ENCODE measurements around the gene KRT33A.

The KRT33A gene

GRCh38 chr17:41315204-41315794, 35.3 kb downstream of the KRT33A start, which contains the start of gene KRTAP17-1:
KRTAP17-1 (minus strand) TSS chr17:41315710; CDS start chr17:41315650, 60 bp downstream.
- no peak within 1 kb of the TSS for H3K4me3 ChIP-seq (ENCODE audit: control insufficient read depth, low read depth, low read length)
- DNase-seq (ENCODE audit: low read depth) = no peak
- TF ChIP-seq, protein P1, sequence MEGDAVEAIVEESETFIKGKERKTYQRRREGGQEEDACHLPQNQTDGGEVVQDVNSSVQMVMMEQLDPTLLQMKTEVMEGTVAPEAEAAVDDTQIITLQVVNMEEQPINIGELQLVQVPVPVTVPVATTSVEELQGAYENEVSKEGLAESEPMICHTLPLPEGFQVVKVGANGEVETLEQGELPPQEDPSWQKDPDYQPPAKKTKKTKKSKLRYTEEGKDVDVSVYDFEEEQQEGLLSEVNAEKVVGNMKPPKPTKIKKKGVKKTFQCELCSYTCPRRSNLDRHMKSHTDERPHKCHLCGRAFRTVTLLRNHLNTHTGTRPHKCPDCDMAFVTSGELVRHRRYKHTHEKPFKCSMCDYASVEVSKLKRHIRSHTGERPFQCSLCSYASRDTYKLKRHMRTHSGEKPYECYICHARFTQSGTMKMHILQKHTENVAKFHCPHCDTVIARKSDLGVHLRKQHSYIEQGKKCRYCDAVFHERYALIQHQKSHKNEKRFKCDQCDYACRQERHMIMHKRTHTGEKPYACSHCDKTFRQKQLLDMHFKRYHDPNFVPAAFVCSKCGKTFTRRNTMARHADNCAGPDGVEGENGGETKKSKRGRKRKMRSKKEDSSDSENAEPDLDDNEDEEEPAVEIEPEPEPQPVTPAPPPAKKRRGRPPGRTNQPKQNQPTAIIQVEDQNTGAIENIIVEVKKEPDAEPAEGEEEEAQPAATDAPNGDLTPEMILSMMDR (IDR thresholded peaks at IDR 0.05; ENCODE audit: control insufficient read depth, insufficient read depth, low read depth, low read length, missing control alignments) = no peak

- H3K4me3 ChIP-seq (ENCODE audit: control insufficient read depth, low read depth, low read length) = no peak overlapping the region
- TF ChIP-seq, protein P1 (IDR thresholded peaks at IDR 0.05; ENCODE audit: control insufficient read depth, insufficient read depth, low read depth, low read length, missing control alignments) = no peak
Observed at GRCh38 chr17:41311111-41311510, 39.5 kb downstream of the KRT33A start.

DNA sequence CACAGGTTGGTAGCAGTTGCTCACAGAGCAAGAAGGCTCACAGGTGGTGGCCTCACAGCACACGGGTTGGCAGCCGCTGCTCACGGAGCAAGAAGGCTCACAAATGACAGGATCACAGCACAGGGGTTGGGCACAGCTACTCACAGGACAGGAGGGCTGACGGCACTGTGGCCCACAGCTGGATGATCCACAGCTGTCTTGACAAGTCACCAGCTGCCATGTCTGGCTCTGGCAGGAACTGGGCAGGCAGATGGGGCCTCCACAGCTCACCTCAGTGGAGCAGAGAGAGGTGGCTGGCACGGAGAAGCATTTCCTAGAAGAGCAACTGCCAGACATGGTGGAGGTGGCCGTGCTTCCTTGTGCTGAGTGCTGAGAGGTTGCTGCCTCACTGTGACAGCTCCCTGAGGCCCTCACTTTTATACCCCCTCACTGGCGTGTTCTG, 41.7 kb downstream of the KRT33A start, which contains the start of gene KRTAP16-1:
KRTAP16-1 (minus strand) TSS at position 392 of the 442 bp plus-strand sequence; CDS start at position 336, 56 bp downstream.
- no peak for DNase-seq (ENCODE audit: low read depth)
- H3K4me3 ChIP-seq (ENCODE audit: control insufficient read depth, low read depth, low read length) = no peak within 1 kb of the TSS; the same call in 1 of the 2 replicates
- TF ChIP-seq, protein P1 (IDR thresholded peaks at IDR 0.05; ENCODE audit: control insufficient read depth, insufficient read depth, low read depth, low read length, missing control alignments) = no peak

More at GRCh38 chr17:41311111-41311510, 39.5 kb downstream of the KRT33A start:
- DNase-seq (ENCODE audit: low read depth) = no peak

GRCh38 chr17:41308251-41308917, 42.2 kb downstream of the KRT33A start:
- TF ChIP-seq, protein P1 (IDR thresholded peaks at IDR 0.05; ENCODE audit: control insufficient read depth, insufficient read depth, low read depth, low read length, missing control alignments) = no peak
- H3K4me3 ChIP-seq (ENCODE audit: control insufficient read depth, low read depth, low read length) = no peak overlapping the region; the same call in 1 of the 2 replicates
- no peak for DNase-seq (ENCODE audit: low read depth)

DNA sequence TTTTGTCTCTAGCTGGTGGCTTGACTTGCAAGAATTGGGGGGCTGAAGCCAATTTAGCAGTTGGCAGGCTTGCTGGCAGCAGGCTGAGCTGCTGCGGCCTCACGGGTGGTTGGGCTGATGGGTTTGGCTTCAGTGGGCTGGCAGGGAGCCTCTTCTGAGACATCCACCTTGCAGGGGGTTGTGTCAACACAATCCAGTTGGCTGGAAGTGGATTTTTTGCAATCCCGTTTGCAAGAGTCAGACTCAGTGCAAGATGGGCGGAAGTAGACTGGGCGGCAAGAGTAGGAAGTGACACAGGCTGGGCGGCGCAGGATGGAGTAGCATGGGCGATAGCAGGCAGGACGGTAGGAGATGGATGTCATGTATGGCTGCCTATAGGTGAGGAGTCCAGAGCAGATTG, 43.0 kb downstream of the KRT33A start:
- H3K4me3 ChIP-seq (ENCODE audit: control insufficient read depth, low read depth, low read length) = no peak overlapping the region
- TF ChIP-seq, protein P1 (IDR thresholded peaks at IDR 0.05; ENCODE audit: control insufficient read depth, insufficient read depth, low read depth, low read length, missing control alignments) = no peak
- peak; percentile 52 for DNase-seq (ENCODE audit: low read depth)

DNA sequence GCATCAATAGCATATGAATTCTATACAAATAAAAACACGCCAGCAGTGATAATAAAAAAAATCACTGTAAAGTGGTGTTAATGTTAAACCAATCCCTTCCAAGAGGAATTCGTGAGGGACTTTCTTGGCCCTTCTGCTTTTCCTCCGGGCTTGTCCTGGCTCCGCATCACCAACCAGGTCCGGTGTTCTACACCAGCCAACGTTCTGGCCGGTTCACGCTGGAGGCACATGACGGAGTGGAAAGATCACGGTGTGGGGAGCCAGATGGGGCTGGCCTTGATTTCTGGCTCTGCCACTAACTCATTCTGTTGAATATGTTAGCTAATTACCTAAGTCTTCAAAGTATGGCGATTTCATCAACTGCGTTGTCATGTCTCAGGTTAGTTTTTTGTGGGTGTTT, 46.5 kb downstream of the KRT33A start:
- TF ChIP-seq, protein P1 (IDR thresholded peaks at IDR 0.05; ENCODE audit: control insufficient read depth, insufficient read depth, low read depth, low read length, missing control alignments) = no peak
- no peak overlapping the region for H3K4me3 ChIP-seq (ENCODE audit: control insufficient read depth, low read depth, low read length)
- no peak for DNase-seq (ENCODE audit: low read depth)
